Measurements from ENCODE around the gene SKP1.
A peak's percentile ranks its signal among the peaks of the same experiment; 100 is the strongest.

SKP1 gene

DNA sequence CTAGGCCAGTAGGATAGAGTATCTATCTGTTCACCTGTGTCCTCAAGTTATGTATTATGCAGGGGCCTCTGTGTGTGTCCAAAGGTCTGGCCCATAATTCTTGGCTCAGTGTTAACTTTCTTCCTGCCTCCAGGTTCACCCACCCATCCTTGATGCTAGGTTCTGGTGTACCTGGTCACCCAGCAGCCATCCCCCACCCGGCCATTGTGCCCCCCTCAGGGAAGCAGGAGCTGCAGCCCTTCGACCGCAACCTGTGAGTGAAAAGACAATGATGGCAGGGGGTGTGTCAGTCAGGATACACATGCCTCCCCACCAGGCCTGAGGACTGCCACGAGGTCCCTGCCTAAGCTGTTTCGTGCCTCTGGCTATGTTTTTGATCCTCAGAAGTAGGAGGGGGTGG, 34.7 kb downstream of the SKP1 start:
- no peak for DNase-seq

DNA sequence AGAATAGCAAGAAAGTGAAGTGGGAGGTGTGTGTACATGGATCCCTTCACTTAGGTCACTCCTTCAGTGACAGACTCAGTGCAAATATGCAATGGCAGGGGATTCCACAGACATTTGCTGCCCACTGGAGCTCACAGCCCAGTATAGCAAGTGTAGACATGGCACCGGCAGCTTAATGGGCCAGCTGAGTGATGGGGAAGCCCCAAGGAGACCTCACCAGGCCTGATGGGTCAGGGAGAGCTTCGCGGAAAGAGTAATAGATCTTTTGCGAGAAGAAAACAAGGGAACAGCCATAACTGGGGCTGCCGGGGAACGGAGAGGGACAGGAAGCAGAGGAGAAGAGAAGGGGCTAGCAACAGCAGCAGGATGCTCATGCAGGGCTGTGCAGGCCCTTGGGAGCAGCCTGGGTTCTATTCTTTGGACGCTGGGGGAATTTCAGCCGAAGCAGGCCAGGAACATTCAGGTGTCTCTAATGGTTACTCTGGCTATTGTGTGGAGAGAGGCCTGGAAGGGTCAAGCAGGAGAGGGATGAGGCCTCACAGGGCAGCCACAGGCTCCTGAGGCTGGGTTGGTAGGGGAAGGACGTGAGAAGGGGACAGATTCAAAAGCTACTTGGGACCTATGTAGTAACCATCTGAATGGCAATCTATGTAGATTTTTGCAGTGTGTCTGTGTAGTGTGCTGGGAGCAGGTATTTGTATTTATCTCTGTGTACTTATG, 35.3 kb downstream of the SKP1 start:
- peak; percentile 30 for DNase-seq

DNA sequence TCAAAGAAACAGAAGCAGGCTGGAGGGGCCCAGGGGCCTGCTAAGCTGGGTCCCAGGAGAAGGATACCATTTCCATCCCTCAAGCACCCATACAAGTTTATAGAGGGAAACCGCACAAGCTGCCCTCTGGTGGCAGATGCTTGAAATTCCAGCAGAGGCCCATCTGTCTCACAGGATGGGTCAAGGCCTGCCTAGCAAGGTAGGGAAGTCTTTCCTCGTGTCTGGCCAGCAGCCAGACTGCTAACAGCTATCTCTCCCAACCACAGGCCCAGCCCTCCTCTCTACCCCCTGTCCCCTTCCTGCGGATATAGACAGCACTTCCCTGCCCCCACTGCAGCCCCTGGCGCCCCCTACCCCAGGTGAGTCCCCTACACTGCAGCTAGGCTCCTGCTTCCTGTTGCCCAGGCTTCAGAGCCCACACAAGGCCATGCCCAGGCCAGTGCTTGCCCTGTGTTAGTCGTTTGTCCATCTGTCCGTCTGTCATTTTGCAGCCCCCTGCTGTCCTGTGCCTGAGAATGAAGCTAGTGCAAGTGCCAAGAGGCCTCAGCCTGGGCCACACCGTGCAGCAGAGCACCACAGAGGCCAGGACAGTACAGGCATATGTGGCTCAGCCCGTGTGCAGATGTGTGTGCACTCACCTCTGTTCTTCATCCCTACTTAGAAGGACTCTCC, 36.1 kb downstream of the SKP1 start:
- peak; percentile 63 for DNase-seq

DNA sequence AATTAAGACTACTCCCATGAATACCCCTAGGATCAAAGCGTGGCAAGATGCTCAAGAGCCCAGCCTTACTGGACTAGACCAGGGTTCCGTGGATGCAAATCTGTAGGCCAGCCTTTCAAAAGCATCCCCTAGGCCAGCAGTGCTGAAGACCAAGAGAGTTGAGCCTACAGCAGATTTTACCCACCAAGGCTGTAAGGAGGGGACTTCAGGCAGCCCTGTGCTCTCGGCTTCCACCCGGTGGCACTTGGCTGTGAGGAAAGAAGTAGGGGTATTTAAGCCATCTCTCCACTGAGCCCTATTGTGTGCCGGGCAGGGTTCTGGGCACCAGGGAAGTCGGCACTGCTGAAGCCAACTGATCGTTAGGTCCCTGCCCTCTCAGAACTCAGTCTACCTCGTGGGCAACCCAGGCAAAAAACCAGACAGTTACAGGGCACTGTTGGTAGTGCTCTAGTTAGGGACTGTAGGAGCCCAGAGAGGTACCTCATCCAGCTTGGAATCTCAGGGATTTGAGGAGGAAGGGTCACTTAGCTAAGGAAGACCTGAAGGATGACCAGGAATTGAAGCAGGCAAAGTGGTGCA, 36.8 kb downstream of the SKP1 start:
- DNase-seq = peak; percentile 29

DNA sequence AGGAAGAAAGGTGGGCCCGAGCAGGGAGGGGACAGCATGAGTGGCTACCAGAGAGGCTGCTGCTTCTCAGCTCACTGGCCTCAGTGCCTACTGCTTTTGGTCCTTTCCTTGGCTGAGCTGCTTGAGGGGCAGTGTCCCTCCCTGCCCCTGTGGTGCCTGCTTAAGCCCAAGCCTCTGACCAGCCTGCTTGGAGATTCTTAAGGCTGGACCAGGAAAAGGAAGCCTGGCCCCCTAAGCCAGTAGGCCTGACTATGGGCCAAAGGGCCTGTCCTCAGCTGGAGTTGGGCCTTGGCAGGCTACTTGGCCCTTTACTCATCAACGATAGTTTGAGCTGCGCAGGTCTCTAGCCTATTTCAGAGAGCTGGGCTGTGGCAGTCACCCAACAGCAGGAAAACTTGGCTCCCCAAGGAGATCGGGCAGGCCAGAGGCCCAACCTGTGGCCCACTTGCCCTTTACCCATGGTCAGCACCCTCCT, 37.3 kb downstream of the SKP1 start:
- DNase-seq = peak; percentile 32

DNA sequence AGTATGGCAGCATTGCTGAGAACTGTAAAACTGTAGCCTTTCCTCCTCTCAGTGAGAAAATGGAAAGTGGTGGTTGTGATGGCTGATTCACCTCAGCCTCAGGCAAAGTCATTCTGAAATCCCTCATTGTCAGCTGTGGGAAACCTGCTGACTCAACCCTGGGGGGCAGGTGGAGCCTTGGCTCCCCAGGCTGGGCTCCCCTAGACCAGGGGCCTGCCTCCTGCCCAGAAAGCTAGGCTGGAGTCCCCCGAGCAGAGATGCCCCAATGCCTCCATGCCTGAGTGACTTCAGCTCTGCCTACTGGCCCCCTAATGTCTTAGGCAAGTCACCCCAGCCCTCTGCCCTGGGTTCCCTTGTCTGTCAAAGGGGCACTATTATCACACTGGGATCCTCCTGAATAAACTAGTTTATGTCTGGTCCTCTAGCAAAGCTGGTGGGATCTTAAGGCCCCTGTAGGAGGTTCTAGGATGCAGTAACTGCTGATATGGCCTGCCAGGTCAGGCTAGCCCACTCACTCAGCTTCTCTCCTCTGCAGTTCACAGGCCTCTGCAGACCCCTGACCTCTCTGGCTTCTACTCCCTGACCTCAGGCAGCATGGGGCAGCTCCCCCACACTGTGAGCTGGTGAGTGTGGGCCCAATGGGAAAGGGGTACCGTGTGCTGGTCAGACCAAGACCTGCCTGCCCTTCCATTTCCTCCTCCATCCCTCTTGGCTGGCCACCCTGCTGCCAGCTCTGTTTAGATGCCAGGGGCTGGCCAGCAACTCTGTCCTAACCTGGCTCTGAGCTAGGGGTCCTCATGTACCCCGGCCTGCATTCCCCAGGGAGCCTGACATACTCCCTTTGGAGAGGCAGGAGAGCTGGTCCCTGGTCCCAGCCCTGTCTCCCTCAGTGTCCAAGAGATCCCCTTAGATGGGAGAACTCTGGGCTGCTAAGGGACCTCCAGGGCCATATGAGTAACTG, 38.1 kb downstream of the SKP1 start:
- DNase-seq = peak; percentile 58

DNA sequence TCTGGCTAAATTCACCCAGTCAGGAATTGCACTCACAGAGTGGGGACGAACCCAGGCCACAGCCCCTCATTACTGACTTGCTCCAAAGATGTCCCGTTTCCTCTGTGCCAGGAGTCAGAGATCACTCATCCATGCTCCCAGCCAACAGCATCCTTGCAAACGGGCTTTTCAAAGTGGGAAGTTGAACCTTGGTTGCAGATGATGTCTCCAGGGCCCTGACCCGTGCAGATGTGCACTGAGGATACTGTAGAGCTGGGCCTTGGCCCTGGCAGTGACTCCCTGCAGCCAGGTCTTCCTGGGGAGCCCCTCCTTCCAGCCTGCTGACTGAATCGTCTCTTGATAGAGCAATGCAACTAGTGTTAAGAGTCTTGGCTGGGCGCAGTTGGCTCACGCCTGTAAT, 40.0 kb downstream of the SKP1 start:
- DNase-seq = peak; percentile 27

DNA sequence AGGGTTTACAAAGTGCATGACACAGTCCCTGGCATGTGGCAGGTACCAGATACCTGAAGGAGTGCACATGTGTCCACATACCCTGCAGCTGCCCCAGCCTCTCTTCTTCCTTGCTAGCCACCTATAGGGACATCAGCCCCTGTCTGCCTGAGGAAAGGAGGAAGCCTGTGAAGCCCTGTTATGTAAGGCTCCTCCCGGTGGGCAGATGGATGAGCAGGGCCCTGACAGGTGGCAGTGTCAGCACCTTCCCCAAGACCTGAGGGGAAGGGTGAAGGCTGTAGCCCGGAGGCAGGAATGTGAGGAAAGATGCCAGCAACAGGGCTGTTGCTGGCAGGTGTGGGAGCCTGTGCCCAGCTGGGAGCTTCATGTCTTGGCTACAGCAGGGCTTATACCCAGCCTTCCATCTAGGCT, 40.5 kb downstream of the SKP1 start:
- DNase-seq = peak; percentile 29

DNA sequence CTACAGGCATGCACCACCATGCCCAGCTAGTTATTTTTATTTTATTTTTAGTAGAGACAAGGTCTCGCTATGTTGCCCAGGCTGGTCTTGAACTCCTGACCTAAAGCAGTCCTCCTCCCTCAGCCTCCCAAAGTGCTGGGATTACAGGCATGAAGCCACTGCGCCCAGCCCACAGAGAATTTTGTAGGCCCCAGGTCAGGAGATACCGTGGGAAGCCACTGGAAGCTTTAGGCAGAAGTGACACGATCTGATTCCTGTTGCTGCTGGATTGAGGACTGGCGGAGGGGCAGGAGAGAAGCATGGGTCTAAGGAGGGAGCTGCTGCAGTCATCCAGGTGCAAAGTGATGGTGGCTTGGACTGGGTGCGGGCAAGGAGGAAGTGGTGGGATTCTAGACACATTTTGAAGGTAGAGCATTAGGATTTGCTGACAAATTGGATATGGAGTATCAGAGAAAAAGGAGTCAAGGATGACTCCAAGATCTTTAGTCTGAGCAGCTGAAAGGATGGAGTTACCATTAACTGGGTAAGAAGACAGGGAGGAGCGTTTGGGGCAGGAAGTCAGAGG, 41.6 kb downstream of the SKP1 start:
- peak; percentile 25 for DNase-seq

DNA sequence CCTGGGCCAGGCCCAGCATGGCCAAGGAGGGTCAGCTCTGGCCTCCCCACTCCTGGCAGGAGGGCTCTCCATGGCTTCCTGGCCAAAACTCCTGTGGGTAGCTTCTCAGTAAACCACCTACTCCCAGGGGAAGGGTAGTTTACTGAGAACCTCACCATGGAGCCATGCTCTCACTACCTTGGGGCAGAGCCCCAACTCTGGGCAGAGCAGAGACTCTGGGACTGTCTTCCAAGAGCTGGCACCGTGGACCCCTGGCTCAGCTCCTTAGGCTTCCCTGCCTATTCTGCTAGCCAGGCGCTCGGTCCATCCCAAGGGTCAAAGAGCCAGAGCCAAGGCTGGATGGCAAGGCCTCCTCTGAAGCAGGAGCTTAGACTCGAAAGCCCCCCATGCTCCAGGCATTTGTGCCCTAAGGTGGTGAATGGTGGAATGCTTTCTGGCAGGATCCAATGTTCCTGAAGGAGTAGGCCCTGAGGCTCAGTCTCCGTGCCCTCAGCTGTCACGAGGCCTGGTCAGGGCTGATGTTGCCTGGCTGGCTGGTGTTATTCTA, 42.7 kb downstream of the SKP1 start:
- peak; percentile 22 for DNase-seq

DNA sequence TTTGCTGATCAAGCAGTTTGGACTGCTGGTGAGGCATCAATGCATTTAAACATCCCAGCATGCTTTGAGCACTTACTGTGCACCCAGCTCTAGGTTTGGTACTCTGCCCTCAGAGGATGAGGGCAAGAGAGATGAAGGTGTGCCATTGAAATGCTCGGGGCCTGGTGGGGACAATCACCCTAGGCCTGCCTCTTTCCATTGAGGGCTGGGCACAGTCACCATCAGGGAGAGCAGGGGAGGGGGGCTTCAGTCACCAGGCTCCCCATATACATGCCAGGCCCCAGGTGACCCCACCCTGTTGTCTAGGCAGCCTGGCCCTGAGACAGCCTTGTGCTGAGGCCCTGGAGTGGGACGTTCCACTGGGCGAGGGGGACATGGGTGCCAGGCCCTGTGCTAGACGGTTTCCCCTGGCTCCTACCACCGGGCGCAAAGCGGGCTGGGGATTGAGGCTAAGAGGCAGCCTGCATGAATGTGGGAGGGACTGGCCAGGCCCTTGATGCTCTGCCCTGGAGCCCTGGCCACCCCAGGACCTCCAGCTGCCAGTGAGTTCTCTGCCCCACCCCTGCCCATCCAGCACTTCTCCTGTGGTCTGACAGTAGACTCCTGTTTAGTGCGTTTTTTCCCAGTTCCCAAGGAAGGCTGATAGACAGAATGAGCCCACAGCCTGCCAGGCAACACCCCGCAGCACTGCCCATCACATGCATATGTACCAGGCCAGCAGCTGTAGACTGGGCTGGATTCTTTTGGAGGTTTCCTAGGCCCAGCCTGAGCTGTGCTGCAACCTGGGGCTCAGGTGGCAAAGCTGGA, 43.4 kb downstream of the SKP1 start:
- peak; percentile 34 for DNase-seq

DNA sequence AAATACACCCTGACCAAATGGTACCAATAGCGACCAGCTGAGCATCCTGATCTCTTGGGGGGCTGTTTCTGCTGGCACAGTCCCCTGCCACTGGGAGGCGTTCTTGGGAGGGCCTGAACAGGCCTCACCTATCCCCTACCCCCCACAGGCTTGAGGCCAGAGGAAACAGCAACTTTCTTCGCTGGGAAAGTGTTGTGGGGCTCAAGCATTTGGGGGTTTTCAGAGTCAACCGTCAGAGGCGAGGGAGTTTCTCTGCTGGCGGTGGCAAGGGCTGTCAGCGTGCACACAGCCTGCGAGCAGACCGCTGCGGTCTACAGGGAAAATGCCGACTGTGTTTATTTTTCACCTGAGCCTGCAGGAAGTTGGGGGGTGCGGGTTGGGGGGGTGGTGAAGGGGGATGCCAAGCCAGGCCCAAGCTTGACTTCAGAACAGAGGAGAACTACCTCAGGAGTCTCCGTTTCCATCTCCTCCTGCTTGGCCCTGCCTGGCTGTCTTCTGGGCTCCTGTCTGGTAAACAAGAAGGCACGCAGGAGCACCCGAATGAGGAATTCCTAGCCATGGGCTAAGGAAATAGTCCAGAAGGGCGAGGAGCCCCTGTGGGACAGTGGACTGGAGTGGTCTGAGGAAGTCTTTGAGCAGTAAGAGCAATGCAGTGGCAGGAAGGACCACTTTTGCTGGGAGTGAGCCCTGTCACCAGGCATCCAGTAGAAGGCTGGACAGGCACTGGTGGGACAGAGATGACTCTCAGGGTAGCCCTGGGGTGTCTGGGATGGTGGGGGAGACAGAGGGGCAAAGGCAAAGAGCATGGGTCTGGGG, 44.2 kb downstream of the SKP1 start:
- DNase-seq = peak; percentile 59

DNA sequence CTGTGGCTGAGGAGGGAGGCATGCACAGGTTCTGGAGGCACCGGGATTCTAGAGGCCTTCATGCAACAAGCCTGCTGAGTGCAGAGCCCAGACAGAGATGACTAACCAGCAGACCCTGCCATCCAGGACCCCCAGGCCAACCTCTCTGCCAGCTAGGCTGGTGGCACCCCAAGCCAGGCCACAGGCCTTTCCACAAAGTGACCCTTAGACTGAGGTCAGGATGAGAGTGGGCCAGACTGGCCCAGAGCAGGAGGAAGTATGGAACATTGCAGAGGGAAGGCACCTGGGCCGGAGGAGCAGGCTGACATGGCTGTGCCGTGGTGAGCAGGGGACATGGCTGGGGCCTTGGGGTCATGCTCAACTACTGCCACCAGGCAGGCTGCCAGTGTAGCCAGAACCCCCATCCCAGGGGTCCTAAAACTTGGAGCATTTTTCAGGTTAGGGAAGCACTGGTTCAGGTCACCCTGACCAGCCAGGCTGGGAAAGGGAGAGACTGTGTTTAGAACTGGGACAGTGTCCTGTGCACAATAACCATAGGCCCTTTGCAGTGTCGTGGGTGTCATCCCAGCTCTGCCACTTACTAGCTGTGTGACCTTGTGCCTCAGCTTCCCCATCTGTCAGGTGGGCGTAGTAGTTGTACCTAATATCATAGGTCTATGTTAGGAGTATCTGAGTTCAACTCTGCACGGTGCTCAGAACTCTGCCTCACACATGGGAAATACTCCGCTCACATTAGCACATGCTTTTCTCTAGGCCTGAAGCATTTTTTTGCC, 45.0 kb downstream of the SKP1 start:
- no peak for DNase-seq

DNA sequence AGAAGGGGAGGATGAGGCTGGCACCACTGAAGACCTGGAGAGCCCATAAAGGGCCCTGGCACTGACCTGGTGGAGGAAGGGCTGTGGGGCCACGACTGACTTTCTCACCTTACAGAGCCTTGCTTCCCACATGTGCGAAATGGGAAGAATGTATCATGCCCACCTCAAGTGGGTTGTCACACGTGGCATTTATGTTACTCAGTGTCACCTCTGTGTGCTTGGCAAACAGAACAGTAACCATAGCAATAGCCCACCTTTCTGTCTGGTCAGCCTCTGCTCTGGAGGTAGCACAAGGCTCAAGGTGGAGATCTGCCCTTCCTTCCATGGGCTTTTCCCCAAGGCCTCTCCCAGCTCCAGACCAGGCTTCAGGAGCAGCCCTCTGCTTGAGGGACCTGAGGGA, 45.6 kb downstream of the SKP1 start:
- no peak for DNase-seq

DNA sequence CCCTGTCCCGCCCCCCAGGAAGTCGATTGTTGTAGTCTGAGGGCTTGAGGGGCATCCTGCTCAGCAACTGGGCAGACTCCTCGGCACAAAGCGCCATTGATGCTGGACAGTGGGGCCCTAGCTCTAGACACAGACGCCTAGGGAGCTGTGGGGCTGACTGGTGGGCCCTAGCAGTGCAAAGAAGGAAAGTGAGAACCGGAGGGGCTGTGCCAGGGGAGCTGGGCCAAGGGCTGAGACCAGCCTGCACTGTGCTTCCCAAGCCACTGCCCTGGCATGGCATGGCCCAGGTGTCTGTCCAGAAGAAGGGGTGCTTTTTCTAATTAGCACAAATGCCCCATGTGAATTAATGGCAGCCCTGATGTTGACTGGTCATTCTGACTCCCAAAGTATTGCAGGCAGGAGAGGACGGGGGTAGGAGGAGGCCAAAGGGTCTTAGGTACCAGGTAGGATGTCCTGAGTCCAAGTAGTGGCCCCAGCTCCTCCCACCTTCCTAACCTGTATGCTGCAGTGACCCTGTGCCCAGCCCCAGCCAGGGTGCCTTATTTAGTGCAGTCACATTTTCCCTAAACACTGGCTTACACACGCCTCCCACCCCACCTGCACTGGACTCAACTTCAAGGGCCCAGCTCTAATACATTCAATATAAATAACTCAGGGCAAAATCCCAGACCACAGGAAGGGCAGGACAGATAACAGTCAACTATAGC, 46.4 kb downstream of the SKP1 start:
- DNase-seq = no peak

DNA sequence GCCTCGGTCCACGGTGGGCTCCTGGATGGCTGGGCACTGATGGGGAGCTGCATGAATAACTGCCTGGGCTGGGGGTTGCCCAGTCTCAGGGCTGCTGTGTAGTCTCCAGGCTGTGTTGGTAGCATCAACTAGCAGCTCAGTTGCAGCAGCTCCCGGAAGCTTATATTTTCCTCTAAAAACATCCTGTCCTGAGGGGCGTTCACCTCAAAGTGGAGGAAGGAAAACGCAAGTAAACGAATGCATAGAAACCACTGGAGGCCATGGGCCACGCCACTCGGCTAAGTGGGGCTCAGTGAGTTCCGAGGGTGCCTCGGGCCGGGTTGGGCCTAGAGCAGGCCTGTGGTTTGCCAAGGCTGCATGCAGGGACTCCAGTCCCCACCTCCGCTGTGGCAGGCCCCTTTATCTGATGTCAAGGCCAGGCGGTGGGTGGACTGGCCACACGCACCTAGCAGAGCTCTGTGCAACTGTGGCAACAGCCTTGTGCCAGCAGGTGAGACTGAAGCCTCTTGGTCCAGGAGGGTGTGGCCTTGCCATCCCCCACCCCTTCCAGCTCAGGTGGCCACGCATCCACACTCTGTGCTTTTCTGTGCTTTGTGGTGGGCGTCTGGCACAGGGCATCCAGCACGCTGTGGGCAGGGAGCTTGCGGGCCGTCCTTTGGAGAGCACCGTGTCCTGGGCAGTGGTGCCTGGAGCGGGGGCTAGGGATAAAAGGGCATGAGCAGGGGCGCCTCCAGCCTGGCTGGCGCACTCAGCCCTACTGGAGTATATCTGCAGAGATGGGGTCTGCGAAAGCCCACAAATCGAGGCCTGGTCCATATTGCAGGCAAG, 47.1 kb downstream of the SKP1 start:
- no peak for DNase-seq

DNA sequence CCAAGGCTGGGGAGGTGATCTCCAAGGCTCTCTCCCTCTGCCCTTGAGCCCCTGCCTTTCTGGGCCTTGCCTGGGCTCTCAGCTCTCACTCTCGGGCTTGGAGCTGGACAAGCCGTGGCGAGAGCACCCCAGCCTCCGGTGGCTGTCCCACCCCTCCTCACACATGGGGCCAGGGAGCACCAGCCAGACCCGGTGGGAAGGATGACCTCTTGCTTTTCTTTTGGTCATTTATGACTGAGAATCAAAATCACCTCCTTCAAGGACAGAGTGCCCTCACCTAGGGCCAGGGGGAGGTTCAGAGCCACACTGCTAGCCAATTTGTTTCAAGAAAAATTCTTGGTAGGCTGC, 48.1 kb downstream of the SKP1 start:
- no peak for DNase-seq

DNA sequence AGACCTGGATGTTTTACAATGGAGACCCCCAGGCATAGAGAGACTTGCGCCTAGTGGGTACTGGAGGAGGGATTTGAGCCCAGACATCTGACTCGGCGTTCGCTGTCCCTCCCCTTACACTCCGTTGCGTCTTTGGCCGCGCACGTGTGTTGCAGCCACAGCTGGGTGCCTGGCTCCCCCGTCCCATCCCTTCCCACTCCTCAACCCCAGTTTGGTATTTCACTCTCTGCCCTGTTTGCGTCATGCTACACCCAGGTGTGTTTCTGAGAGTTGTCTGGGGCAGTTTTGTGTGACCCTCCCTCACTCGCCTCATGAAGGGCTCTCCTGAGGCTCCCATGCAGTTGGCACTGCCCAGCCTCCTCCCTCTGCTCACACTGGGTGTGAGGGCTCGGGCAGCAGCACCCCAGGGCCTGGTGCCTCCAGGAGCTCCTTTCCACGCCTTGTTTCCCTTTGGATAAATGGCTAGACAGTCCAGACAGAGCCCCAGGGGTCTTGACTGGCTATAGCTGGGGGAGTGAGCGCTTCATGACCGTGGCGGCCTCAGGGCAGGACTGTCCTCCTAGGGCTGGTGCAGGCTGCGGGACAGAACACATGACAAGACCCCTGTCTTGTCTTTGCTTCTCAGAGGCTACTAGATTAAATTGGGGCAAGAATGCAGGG, 48.6 kb downstream of the SKP1 start:
- DNase-seq = no peak

Measured in activated CD4-positive, CD25-positive, alpha-beta regulatory T cell treated with anti-CD3 and anti-CD28 coated beads, Interleukin-2, amount 50 U/mL, for 72 hours (primary cell).